GM19238 (cell line): ENCODE results near the gene MSI2.

Experiments
- DNase-seq: peaks from one replicate; pipeline ENCODE4 v3.0.0; 2011; ENCODE audit warnings: low spot score; ENCODE audit not compliant: insufficient read length

The MSI2 gene

DNA sequence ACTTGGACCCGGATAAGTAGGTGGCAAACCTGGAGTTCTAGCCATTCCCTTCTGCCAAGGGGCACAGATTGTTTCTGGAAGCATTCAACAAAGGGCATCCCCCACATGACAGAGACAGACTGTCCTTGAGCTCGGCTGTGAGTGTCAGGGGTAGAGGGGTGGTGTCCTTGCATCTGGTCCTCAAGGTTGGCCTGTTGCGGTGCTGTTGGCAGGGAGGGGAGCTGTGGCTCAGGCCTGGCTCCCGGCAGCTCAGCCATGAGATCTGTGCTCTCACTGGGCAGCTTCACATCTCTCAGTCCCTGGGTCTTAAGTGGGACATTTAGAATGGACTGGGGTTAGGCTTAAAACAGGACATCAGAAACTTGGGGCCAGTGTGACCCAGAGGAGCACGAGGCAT, 468.4 kb downstream of the MSI2 start:
- no peak for DNase-seq

DNA sequence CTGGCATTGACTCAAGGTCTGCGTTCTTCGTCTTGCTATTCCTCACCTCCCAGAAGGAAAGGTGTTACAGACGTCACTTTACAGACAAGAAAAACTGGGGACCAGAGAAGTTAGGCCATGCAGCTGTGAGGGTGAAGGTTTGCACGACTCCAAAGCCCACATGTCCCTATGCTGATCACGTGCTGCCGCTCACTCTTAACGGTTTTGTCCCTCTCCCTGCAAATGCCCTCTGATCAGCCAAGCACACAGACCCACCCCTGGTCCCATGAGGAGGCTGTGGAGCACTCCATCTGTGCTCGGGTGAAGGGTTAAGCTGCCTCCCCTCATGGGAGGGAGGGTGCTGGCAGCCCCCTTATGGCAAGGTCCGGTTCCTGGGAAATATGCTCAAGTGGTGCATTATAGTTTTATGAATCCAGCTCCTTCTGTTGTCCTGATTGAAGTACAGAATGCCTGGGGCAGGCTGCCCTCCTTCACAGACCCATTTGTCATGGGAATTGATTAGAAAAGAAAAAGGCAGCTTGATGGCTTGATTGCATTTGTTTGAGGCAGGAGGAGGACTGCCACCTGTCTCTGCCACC, 470.0 kb downstream of the MSI2 start:
- DNase-seq, result no peak

DNA sequence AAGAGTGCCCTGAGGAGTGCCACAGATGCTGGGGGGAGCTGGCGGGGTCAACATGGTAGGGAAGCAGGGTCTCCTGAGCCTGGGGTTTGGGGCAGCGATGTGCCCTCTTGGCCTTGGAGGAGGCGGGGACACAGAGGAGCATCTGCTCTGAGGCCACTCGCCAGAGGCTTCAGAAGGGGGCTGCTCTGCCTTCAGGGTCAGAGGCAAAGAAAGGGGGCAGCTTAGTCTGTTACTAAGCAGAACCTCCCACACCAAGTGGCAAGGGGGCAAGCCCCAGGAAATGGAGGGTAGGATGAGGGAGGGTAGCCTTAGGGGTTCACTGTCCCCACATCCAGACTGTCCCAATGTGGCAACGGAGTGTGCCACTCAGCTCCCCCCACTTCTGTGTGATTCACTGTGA, 470.5 kb downstream of the MSI2 start:
- no peak for DNase-seq

- DNase-seq, result no peak
Measured at GRCh38 chr17:57727630-57728175, 471.4 kb downstream of the MSI2 start.

DNA sequence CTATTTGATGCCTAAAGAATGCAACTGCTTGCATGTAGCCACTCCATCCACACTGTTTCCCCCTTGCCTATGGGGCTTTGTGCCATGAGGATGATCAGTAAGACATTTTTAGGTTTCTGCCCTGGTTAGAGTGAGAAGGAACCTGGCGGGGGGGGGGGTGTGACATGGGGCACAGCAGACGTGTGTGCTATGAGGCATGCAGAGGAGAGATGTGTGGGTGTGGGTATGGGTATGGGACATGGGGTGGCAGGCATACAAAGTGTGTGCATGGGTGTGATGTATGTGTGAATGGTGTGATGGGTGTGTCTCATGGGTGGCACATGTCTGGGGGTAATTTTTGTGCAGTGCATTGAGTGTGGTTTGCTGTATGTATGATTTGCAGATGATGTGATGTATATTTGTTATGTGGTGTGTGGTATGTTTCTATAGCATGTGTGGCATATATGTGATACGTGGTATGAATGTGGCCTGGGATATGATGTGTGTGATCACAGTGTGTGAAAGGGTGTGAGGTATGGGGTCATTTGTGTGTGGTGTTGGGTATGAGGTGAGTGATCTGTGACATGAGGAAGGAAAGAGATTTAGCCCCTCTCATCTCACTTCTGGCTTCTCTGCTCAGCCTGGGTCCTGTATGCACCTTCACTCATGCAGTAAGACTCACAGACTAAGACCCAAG, 473.8 kb downstream of the MSI2 start:
- no peak for DNase-seq

DNA sequence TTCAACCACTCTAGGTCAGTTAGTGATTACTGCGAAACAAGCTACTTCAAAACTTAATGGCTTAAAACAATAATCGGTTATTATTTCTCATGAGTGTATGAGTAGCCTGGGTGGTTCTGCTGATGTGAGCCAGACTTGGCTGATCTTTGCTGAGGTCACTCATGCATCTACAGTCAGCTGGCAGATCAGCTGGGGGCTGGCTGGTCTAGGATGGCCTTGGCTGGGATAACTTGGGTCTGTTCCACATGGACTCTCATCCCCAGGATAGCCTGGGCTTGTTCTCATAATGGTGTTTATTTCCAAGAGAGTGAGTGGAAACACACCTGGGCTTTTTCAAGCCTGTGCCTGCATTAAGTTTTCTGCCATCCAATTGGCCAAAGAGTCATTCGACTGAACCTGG, 475.7 kb downstream of the MSI2 start:
- no peak for DNase-seq

GRCh38 chr17:57733085-57733484, 476.8 kb downstream of the MSI2 start:
- no peak for DNase-seq
